CD8-positive, alpha-beta memory T cell (primary cell): ENCODE data around the gene TNFRSF8. TPM values are rescaled to one million over a fixed set of nuclear protein-coding genes. Genes with fewer than 3 reads are reported as not detected.

Source experiments
- CTCF ChIA-PET: fragments of 350-600 bp; sonication (Branson Sonifier 250); formaldehyde crosslinking; loops from one replicate; lab custom pipeline; 2021; ENCODE audit warnings: antibody characterized with exemption; lab: Charles Lee
- POLR2A ChIA-PET: fragments of 350-600 bp; sonication (Branson Sonifier 250); formaldehyde crosslinking; loops from one replicate; lab custom pipeline; 2021; ENCODE audit warnings: antibody characterized with exemption; lab: Charles Lee
- DNase-seq, 5 donors: peaks; one replicate each; pipeline versions ENCODE4 v3.0.0 to v3.0.0-alpha.2; 2020 to 2022; ENCODE audit warnings: mixed read lengths in 1 of 5
- H3K27ac ChIP-seq: one replicate; pipeline ENCODE4 v1.7.0; 2013; ENCODE audit warnings: low read depth, mild to moderate bottlenecking, low read length, moderate library complexity
- H3K27me3 ChIP-seq: 2 replicates; pipeline ENCODE4 v1.7.0; 2013; ENCODE audit warnings: low read length, mild to moderate bottlenecking; ENCODE audit not compliant: insufficient read depth, poor library complexity, severe bottlenecking
- H3K36me3 ChIP-seq: 2 replicates; pipeline ENCODE4 v1.7.0; 2013; ENCODE audit warnings: mild to moderate bottlenecking, low read length, moderate library complexity; ENCODE audit not compliant: insufficient read depth
- H3K4me1 ChIP-seq: 2 replicates; pipeline ENCODE4 v1.7.0; 2013; ENCODE audit warnings: mild to moderate bottlenecking, low read length, moderate library complexity; ENCODE audit not compliant: insufficient read depth
- H3K4me3 ChIP-seq: 2 replicates; pipeline ENCODE4 v1.7.0; 2013; ENCODE audit warnings: mild to moderate bottlenecking, low read length
- H3K9me3 ChIP-seq: 2 replicates; pipeline ENCODE4 v1.7.0; 2013; ENCODE audit warnings: mild to moderate bottlenecking, low read length
- H3K27ac Mint-ChIP-seq, 8 donors: one replicate each; pipeline ENCODE4 v1.8.0; 2020 to 2021; ENCODE audit warnings: mixed read lengths in 8 of 8, mild to moderate bottlenecking in 6 of 8, inconsistent platforms in 3 of 8, moderate library complexity in 3 of 8
- H3K27me3 Mint-ChIP-seq, 2 donors: one replicate each; pipeline ENCODE4 v1.8.0; 2020 to 2021; ENCODE audit warnings: mixed read lengths in 2 of 2, mild to moderate bottlenecking in 1 of 2, moderate library complexity in 1 of 2
- H3K36me3 Mint-ChIP-seq, 3 donors: one replicate each; pipeline ENCODE4 v1.8.0; 2020 to 2021; ENCODE audit warnings: mixed read lengths in 3 of 3, inconsistent platforms in 1 of 3, mild to moderate bottlenecking in 1 of 3
- H3K4me1 Mint-ChIP-seq, 3 donors: one replicate each; pipeline ENCODE4 v1.8.0; 2020 to 2021; ENCODE audit warnings: mixed read lengths in 3 of 3, inconsistent platforms in 1 of 3, mild to moderate bottlenecking in 1 of 3
- H3K4me3 Mint-ChIP-seq, 7 donors: one replicate each; pipeline ENCODE4 v1.8.0; 2020 to 2021; ENCODE audit warnings: mixed read lengths in 7 of 7, mild to moderate bottlenecking in 6 of 7, moderate library complexity in 4 of 7, inconsistent platforms in 2 of 7
- H3K9me3 Mint-ChIP-seq, 5 donors: one replicate each; pipeline ENCODE4 v1.8.0; 2020 to 2022; ENCODE audit warnings: mixed read lengths in 5 of 5, mild to moderate bottlenecking in 3 of 5, moderate library complexity in 2 of 5, inconsistent platforms in 1 of 5
- polyA plus RNA-seq: library from polyadenylated mRNA; unstranded; fragments of 300-500 nt; fragmentation: Illumina TruSeq; gene quantifications from one replicate; pipeline ENCODE4 v1.2.3, GENCODE V29; 2021
- total RNA-seq, 2 experiments: library from RNA; stranded (reverse); gene quantifications; one replicate each; pipeline ENCODE4 v1.2.3, GENCODE V29; 2021

Gene TNFRSF8
- 1 to 10 TPM; 1.5 to 1.9 TPM for total RNA-seq
- not detected for polyA plus RNA-seq

DNA sequence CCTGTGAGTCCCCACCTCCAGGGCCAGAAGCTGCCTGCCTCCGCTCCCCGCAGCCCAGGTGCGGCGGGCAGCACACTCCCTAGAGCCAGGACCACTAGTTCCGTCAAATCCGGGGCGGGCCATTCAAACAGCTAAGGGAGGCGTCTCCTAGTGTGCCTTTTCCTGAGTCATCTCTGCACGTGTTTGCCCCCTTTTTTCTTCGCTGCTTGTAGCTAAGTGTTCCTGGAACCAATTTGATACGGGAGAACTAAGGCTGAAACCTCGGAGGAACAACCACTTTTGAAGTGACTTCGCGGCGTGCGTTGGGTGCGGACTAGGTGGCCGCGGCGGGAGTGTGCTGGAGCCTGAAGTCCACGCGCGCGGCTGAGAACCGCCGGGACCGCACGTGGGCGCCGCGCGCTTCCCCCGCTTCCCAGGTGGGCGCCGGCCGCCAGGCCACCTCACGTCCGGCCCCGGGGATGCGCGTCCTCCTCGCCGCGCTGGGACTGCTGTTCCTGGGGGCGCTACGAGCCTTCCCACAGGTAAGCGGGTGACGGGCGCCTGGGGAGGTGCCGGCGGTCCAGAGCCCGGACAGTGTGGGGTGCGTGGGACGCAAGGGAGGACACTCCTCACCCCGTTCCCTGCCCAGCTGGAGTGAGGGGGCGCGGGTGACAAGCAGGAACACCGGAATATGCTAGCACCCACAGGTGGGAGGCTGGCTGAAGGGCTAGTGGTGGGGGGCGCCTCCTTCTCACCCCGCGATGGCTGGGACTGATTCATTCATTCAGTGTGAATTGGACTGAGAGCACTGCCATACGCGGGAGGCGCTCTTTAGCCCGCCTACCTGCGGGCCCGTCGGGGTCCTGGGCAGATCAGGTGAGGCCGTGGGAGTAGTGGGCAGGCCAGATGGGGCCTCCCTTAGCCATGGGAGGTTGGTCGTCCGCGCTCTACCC, at the start of gene TNFRSF8:
Gene TNFRSF8, plus strand, starts transcription at position 163 of the 932 bp plus-strand sequence. Its CDS starts 296 bp downstream, at position 459.
- Histone ChIP-seq H3K27ac (peak within 1 kb of the TSS; percentile 22), H3K4me3 (peak within 1 kb of the TSS; percentile 34), H3K27me3 (peaks cover 32% of the 10 kb centered on the region), H3K36me3 (no peaks in the 10 kb centered on the region), H3K9me3 (no peaks in the 10 kb centered on the region), H3K4me1 (peaks cover 31% of the 10 kb centered on the region)
- Mint-ChIP-seq H3K4me3 (peak within 1 kb of the TSS; percentile 22 to 82 (median 75)), H3K9me3 (peaks cover 0 to 2% (median 0%) of the 10 kb centered on the region in 5 donors), H3K27ac (peak within 1 kb of the TSS in 1 of 8 donors; percentile 55), H3K4me1 (peaks cover 34 to 45% (median 45%) of the 10 kb centered on the region in 3 donors), H3K36me3 (no peaks in the 10 kb centered on the region), H3K27me3 (peaks cover 60 to 62% of the 10 kb centered on the region in 2 donors)
- CTCF ChIA-PET = interaction anchor here (1.1 kb wide), 2 partner anchors 15 to 25 kb away, joined by 3 read pairs; no protein-coding TSS in a partner anchor
- POLR2A ChIA-PET = interaction anchor here (0.5 kb wide), 1 partner anchor 103 kb away, joined by 3 read pairs; no protein-coding TSS in a partner anchor
- DNase-seq = peak in 2 of 5 donors; percentile 11 to 15

DNA sequence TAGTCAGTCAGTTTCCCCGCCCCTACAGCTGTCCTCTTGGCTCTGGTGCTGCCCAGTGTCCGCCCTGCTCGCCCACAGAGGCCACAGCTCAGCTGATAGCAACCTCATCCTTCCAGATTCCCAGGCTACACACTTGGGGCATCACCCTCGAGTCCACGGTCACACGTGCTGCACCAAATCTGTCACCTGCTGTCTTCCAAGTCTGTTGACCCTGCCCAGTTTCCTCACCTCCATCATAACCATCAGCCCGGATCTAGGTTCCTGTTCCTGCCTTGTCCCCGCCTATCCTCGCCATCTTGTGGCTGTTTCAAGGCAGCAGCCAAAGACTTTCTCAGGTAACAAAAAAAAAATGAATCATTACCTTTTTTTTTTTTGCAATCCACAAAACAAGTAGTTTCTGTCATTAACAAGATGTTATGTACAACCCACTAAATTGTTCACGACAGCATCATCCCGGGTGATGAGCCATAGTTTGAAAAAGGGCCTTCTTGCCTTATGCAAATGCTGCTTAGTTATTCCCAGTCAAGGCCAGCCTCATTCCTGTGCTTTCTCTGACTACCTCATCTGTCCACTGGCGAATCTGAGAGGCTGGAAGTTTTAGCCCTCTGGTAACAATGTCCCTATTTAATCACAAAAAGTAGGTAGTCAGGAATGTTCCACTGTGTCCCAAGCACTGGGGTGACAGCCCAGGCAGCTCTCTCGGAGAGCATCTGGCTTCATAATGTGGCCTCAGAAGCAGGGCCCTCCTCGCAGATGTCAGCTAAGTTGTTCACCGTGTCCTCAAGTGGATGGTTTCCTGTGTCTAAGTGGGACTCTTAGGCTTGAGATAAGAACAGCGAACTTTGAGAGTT, 48.7 kb upstream of the TNFRSF8 start:
- no peaks in the 10 kb centered on the region for H3K27me3 ChIP-seq
- Mint-ChIP-seq H3K4me1 (peaks cover 3 to 4% (median 4%) of the 10 kb centered on the region in 3 donors), H3K4me3 (no peak overlapping the region), H3K9me3 (no peaks in the 10 kb centered on the region), H3K27ac (peak overlapping the region in 4 of 8 donors; percentile 18 to 75 (median 29)), H3K27me3 (no peaks in the 10 kb centered on the region), H3K36me3 (peaks cover 0 to 44% (median 0%) of the 10 kb centered on the region in 3 donors)
- no peak overlapping the region for H3K4me3 ChIP-seq
- H3K4me1 ChIP-seq = no peaks in the 10 kb centered on the region
- H3K9me3 ChIP-seq = no peaks in the 10 kb centered on the region
- peak overlapping the region; percentile 41 for H3K27ac ChIP-seq
- ChIA-PET POLR2A (no interaction called here), CTCF (no interaction called here)
- no peak for DNase-seq
- H3K36me3 ChIP-seq = peaks cover 22% of the 10 kb centered on the region

- H3K9me3 ChIP-seq = no peaks in the 10 kb centered on the region
- DNase-seq = no peak
- H3K27ac ChIP-seq = no peak overlapping the region
- ChIA-PET CTCF (no interaction called here), POLR2A (no interaction called here)
- Mint-ChIP-seq H3K4me1 (peaks cover 5 to 9% (median 7%) of the 10 kb centered on the region in 3 donors), H3K27me3 (no peaks in the 10 kb centered on the region), H3K27ac (peak overlapping the region in 1 of 8 donors; percentile 42), H3K36me3 (peaks cover 0 to 39% (median 0%) of the 10 kb centered on the region in 3 donors), H3K9me3 (no peaks in the 10 kb centered on the region), H3K4me3 (no peak overlapping the region)
- no peaks in the 10 kb centered on the region for H3K27me3 ChIP-seq
- H3K4me3 ChIP-seq = no peak overlapping the region
- peaks cover 3% of the 10 kb centered on the region for H3K4me1 ChIP-seq
- peaks cover 19% of the 10 kb centered on the region for H3K36me3 ChIP-seq
Observed at GRCh38 chr1:12015001-12015491, 48.1 kb upstream of the TNFRSF8 start.

DNA sequence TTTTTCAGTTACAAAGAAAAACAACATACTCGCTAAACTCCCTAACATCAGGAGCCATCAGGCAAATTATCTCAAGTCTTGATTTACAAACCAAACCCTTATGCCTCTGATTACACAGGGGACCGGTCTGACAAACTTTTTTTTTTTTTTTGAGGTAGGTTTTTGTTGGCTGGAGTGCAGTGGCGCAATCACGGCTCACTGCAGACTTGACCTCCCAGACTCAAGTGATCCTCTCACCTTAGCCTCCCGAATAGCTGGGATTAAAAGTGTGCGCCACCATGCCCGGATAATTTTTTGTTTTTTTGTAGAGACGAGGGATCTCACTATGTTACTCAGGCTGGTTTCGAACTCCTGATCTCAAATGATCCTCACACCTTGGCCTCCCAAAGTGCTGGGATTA, 47.6 kb upstream of the TNFRSF8 start:
- ChIA-PET CTCF (no interaction called here), POLR2A (no interaction called here)
- H3K36me3 Mint-ChIP-seq = peaks cover 0 to 34% (median 0%) of the 10 kb centered on the region in 3 donors

GRCh38 chr1:12016182-12016581, 46.9 kb upstream of the TNFRSF8 start:
- ChIA-PET POLR2A (no interaction called here), CTCF (no interaction called here)
- no peaks in the 10 kb centered on the region for H3K27me3 Mint-ChIP-seq
- Histone ChIP-seq H3K27ac (no peak overlapping the region), H3K36me3 (peaks cover 11% of the 10 kb centered on the region), H3K4me1 (peaks cover 7% of the 10 kb centered on the region), H3K27me3 (no peaks in the 10 kb centered on the region), H3K4me3 (no peak overlapping the region), H3K9me3 (no peaks in the 10 kb centered on the region)
- H3K36me3 Mint-ChIP-seq = peaks cover 0 to 27% (median 0%) of the 10 kb centered on the region in 3 donors
- peaks cover 8 to 14% (median 12%) of the 10 kb centered on the region in 3 donors for H3K4me1 Mint-ChIP-seq
- H3K27ac Mint-ChIP-seq = peak overlapping the region in 2 of 8 donors; percentile 30 to 52
- H3K4me3 Mint-ChIP-seq = peak overlapping the region in 1 of 7 donors; percentile 73
- H3K9me3 Mint-ChIP-seq = no peaks in the 10 kb centered on the region
- no peak for DNase-seq

More for the DNA sequence above, 47.6 kb upstream of the TNFRSF8 start:
- Mint-ChIP-seq H3K27me3 (no peaks in the 10 kb centered on the region), H3K9me3 (no peaks in the 10 kb centered on the region), H3K4me3 (no peak overlapping the region), H3K27ac (no peak overlapping the region), H3K4me1 (peaks cover 8 to 13% (median 12%) of the 10 kb centered on the region in 3 donors)
- peaks cover 15% of the 10 kb centered on the region for H3K36me3 ChIP-seq
- DNase-seq = no peak
- no peaks in the 10 kb centered on the region for H3K9me3 ChIP-seq
- H3K27ac ChIP-seq = no peak overlapping the region
- no peaks in the 10 kb centered on the region for H3K27me3 ChIP-seq
- H3K4me1 ChIP-seq = peaks cover 7% of the 10 kb centered on the region
- no peak overlapping the region for H3K4me3 ChIP-seq

DNA sequence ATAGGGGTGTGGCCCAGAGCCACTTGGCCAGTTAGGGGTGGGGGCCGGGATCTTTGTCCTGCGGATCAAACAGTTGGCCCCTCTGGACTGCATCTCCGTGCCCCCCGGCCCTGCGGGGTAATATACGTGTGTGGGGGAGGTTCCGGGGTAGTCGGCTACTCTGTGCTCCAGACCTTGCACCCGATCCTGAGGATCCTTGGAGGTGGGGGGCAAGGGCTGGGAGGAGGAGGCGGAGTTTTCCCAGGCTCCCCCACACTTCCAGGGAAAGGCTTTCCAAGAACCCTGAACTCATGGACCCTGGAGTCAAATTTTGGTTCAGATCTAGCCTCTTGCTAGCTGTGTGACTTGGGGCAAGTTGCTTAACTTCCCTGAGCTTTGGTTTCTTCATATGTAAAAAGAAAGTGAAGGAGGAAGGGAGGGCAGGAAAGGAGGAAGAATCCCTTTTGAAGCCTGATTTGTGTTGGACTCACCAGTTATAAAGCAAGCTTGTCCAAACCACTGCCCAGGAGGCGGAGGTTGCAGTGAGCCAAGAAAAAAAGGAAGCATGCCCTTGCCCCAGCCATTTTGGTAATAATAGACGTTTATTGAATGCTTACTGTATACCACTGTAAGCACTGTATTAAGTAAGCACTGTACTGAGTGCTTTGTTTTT, 43.1 kb upstream of the TNFRSF8 start:
- POLR2A ChIA-PET = interaction anchor here (1.1 kb wide), 1 partner anchor 112 kb away, joined by 12 read pairs; no protein-coding TSS in a partner anchor
- Histone ChIP-seq H3K27ac (peak overlapping the region; percentile 58), H3K36me3 (peaks cover 10% of the 10 kb centered on the region), H3K4me1 (peaks cover 7% of the 10 kb centered on the region), H3K9me3 (no peaks in the 10 kb centered on the region), H3K4me3 (peak overlapping the region; percentile 72), H3K27me3 (no peaks in the 10 kb centered on the region)
- no peaks in the 10 kb centered on the region for H3K9me3 Mint-ChIP-seq
- CTCF ChIA-PET = interaction anchor here (0.6 to 1.0 kb wide), 2 partner anchors 27 to 45 kb away, joined by 3 to 5 read pairs; no protein-coding TSS in a partner anchor
- no peaks in the 10 kb centered on the region for H3K27me3 Mint-ChIP-seq
- H3K4me1 Mint-ChIP-seq = peaks cover 8 to 25% (median 12%) of the 10 kb centered on the region in 3 donors
- peak overlapping the region; percentile 79 to 96 (median 90) for H3K4me3 Mint-ChIP-seq
- peak overlapping the region; percentile 10 to 91 (median 51) for H3K27ac Mint-ChIP-seq
- H3K36me3 Mint-ChIP-seq = peaks cover 4 to 27% (median 4%) of the 10 kb centered on the region in 3 donors
- DNase-seq = peak in 2 of 5 donors; percentile 5 to 7

DNA sequence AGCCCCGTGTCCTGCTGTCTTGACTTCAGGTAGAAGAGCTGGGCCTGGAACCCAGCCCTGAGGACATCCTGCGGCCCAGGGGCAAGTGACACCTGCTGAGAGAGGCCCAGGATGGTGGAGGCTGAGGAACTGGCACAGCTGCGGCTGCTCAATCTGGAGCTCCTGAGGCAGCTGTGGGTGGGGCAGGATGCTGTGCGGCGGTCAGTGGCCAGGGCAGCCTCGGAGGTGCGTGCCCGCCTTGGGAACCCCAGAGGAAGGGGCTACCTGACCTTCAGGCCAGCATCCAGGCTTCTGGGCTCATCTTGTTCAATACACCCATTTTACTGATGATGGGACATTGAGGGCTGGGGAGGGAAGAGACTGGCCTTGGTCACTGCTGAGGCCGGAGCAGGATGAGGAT, 41.5 kb upstream of the TNFRSF8 start:
- H3K4me3 ChIP-seq = no peak overlapping the region
- no peak for DNase-seq
- POLR2A ChIA-PET = no interaction called here
- H3K4me1 Mint-ChIP-seq = peaks cover 10 to 25% (median 12%) of the 10 kb centered on the region in 3 donors
- no peak overlapping the region for H3K27ac ChIP-seq
- no peak overlapping the region for H3K27ac Mint-ChIP-seq
- H3K9me3 ChIP-seq = no peaks in the 10 kb centered on the region
- no peaks in the 10 kb centered on the region for H3K9me3 Mint-ChIP-seq
- H3K27me3 ChIP-seq = no peaks in the 10 kb centered on the region
- peaks cover 16% of the 10 kb centered on the region for H3K36me3 ChIP-seq
- peaks cover 7% of the 10 kb centered on the region for H3K4me1 ChIP-seq
- H3K27me3 Mint-ChIP-seq = no peaks in the 10 kb centered on the region
- peaks cover 4 to 40% (median 8%) of the 10 kb centered on the region in 3 donors for H3K36me3 Mint-ChIP-seq
- CTCF ChIA-PET = no interaction called here
- H3K4me3 Mint-ChIP-seq = peak overlapping the region in 2 of 7 donors; percentile 6 to 48
